ENCODE measurements around the gene DUSP28.
A peak's percentile ranks its signal among the peaks of the same experiment; 100 is the strongest.
"Not testable (repeated sequence)": the region's sequence is repeated elsewhere in the genome, so short reads cannot be mapped to it uniquely, and the experiment has no call there.

The DUSP28 gene

DNA sequence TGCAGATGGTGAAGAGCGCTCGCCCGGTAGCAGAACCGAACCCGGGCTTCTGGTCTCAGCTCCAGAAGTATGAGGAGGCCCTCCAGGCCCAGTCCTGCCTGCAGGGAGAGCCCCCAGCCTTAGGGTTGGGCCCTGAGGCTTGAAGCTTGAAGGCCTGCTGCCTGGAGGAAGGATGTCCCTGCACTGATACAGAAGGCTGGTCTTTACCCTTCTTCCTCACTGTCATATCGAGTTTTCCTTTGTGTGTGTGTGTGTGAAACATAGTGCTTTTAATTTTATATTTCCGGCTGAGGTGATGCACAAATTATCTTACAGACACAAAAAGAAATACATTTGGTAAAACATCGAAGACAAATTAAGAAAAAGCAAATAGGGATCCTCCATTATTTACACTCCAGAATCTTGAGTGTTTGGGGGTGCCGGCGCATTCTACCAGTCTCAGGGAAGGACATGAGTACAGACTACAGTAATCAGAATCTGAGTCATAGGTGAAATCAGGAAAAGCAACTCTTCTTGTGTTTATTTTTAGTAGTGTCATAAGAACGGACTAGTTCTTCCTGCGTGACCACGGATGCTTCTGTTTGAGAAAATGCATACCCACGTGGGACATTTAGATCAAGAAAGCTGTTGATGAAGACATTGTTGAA lies 1.3 kb downstream of the DUSP28 start:
- DNase-seq = peak; percentile 54

DNA sequence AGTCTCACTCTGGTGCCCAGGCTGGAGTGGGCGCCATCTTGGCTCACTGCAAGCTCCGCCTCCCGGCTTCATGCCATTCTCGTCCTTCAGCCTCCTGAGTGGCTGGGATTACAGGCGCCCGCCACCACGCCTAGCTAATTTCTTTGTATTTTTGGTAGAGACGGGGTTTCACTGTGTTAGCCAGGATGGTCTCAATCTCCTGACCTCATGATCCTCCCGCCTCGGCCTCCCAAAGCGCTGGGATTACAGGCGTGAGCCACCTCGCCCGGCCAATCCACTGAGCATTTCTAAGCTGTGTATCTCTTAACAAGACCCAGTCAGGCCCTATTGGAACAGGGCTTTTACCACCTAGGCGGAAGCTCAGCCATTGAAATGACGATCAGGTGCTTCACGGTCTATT lies 3.1 kb downstream of the DUSP28 start:
- not testable (repeated sequence) for DNase-seq

DNA sequence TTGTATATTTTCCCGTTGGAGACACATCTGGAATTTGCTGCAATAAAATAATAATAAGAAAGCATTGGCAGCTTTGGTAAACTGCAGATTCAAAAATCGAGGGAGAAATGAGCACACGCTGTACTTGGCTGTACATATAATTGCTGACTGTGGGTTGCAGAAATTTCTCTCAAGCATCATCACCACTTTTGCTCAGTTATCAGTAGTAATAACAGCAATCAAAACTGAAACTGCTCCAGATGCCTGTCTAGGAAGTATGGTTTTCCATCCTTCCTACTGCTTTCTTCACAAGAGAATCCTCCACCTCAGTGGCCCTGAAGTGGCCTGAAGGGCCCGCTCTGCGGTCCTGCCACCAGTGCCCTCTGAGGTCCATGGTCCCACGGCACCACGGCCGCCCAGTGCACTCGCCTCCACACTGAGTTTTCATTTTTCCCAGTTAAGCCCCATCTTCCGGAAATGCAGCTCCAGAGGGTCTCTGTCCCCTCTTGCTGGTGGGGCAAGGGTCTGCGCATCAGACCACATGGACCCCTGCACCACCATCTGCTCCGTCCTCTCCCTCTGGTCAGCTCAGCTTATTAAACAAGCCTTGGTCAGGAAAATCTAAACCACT lies 3.9 kb downstream of the DUSP28 start:
- DNase-seq = no peak

DNA sequence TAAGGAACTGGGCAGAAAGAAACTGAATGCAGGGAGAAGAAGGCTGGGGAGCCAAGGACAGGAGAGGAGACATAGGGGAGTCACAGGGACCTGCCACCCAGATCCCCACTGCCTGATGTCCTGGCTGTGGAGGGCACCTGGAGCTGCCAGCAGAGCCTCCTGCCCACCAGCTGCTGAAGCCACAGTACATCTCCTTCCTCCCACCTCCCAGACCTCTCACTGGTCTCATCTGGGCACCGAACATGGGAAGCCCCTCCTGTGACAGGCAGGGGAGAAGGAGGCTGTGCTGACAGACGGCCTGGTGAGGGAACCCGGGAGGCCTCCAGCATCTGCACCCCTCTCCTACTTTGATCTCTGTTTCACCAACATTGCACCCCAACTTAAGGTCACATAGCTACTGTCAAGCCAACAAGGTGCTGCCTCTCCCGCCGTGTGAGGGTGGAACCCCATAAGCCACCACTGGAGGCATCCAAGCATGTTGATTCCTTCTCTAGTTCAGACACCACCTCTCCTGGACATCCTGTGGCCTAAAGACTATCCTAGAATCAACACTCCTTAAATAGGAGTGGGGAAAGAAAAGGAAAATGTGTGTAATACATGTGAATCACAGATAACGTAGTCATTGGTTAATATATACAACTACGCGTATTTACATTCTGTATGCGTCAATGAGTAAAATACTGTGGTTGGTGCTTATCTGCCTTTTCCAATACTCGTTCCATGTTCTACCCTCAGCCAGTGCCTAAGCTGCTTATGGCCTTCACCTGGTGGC lies 4.6 kb downstream of the DUSP28 start:
- peak; percentile 84 for DNase-seq

DNA sequence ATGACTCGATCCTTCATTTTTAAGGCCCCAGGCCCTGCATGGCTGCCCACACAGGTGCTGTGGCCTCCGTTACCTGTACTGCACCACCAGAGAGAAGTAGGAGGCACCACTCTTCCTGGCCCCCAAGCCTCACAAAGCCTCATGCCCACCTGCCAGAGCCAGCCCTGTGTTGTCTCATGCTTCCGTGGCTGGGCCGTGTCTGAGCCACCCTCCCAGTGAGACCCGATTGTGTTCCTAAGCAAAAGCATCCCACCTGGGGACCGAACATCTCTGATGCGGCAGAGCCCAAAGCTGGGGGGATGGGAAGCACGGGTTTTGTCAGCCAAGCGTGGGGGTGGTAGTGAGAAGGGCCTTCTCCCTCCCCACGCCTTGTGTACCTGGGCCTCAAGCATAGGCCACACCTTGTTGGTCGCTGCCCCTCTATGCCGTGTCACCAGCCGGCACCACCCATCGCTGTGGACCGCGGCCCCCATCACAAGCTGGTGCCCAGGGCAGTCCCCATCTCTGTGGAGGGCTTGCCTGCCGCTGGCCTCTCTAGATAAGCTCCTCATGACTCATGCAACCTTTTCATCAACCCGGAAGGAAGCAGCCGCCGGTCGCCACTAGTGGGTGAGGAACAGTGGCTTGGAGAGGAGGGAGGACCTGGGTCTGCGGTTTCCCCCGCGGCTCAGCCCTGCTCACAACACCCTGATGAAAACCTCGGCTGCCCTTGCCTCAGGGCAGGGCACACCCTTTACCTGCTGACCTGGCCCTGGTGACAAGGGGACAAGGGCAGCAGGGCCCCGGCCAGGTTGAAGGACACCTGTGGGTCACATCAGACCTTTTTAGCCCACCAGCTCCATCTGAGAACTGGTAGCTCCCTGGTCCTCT lies 5.4 kb downstream of the DUSP28 start:
- DNase-seq = peak; percentile 97

DNA sequence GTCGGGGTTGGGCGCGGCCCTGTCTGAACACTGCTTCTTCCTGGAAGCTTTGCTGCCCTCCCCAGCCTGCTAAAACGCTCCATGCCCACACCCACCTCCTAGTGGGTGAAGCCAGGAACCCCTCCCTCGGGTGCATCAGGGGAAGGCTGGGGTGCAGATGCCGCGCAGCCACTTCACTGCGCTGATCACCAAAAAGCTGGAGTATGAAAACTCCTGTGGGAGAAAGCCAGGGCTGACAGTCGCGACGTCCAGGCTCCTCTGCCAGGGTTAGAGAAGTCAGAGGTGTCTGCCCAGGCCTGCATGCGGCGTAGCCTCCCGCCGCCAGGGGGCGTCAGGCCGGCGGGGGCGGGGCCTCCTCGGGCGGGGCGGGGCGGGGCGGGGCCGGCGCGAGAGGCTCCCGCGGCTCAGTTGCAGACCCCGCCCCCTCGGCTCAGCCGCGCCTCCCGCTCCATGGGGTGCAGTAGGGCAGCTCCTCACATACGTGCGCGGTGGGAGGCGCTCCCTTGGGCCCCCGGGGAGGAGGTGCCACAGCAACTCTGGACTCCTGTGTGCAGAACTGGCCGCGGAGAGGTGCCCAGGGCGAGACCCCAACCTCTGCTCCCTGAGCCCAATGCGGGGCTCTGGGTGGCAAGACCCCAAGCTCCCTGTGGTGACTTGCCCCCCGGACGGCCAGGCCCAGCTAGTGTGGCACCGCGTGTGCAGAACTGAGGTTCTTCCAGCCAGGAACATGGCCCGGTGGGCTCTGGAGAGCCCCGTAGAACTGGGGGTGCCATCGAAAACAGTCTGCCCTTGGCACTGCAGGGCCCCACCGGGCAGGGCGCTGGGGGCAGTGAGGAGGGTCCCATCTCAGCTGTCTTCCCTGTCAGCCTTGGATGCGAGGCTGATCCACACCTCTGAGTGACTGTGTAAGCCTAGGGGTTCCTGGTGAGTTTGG lies 6.3 kb downstream of the DUSP28 start:
- peak; percentile 91 for DNase-seq

DNA sequence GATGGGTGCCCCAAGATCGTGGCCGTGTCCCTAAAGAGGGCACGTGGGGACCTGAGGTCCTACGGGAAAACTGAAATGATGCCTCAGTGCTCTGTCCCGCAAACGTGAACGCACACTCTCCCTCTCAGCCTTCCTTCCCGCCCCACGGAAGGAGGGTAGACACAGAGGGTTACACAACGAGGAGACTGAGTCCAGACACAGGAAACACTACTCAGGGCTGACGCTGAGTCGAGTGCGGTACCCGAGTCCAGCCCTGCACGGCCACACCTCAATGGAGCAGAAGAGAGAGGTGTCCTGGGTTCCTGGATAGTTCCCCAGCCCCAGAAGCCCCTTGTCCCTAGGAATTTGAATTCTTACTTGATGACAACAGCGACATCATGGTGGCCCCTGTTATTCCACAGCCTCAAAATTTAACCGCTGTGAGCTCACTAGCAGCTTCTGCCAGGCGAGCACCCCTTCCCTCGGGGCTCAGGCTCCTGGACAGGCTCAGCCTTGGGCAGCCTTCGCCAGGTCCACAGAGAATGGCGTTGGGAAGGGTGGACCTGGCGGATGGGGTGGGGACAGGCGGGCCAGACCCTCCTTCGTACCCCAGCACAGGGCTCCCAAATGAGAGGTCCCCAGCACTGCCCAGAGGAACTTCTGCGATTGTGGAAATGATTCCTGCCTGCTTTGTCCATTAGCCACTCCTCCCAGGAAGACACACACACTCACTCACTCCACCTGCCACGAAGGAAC lies 7.1 kb downstream of the DUSP28 start:
- no peak for DNase-seq

DNA sequence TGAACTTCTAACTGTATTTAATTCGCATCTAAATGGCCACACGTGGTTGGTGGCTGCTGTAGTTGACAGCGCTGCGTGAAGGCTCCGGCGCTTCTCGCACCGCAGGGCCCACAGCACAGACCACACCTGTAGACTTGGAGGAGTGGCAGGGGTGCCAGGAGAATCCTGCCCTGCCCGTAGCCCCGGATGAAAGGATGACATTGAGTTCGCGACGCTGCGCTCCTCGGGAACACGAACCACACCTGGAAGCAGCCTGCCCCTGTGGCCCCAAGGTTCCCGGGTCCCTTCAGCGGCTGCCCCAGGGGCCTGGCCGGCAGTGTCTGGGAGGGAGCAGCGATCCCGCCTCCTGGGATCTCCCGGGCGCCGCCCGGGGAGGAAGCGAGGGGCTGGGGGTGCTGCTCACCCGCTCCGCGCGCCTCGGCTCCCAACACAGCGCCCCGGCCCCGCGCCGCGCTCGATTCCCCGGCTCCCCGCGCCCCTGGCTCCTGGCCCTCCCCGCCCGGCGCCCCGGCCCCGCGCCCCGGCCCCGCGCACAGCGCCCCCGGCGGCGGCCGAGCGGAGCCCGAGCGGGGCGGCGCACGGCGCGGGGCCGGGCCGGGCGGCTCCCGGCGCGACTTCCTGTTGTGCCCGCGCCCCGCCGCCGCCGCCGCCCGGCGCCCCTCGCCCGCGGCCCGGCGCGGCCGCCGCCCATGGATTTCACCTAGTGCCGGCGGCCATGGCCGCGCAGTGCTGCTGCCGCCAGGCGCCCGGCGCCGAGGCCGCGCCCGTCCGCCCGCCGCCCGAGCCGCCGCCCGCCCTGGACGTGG lies 7.9 kb downstream of the DUSP28 start, which contains the start of gene RNPEPL1:
Gene RNPEPL1 (plus strand): TSS at position 613 of the 806 bp plus-strand sequence. CDS start 103 bp downstream, at position 716.
- peak; percentile 74 for DNase-seq

DNA sequence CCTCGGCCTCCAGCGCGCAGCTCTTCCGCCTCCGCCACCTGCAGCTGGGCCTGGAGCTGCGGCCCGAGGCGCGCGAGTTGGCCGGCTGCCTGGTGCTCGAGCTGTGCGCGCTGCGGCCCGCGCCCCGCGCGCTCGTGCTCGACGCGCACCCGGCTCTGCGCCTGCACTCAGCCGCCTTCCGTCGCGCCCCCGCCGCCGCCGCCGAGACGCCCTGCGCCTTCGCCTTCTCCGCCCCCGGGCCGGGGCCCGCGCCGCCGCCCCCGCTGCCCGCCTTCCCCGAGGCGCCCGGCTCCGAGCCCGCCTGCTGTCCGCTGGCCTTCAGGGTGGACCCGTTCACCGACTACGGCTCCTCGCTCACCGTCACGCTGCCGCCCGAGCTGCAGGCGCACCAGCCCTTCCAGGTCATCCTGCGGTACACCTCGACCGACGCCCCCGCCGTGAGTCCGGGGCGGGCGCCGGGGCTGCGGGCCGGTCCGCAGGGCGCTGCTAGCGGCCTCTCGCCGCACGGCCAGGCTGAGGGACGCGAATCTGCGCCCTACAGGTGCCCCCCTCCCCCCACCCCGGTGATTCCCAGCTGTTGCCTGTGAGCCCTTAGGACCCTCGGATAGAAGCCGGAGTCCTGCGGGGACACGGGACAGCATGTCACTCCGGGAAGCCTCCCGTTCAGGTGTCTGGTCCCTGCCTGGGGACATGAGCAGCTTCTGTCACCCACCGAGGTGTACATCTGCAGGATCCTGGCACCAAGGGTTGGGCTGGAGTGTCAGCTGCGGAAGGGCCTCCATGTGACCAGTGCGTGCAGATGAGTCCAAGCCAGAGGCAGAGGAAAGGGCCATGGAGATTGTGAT lies 8.7 kb downstream of the DUSP28 start:
- DNase-seq = peak; percentile 54

DNA sequence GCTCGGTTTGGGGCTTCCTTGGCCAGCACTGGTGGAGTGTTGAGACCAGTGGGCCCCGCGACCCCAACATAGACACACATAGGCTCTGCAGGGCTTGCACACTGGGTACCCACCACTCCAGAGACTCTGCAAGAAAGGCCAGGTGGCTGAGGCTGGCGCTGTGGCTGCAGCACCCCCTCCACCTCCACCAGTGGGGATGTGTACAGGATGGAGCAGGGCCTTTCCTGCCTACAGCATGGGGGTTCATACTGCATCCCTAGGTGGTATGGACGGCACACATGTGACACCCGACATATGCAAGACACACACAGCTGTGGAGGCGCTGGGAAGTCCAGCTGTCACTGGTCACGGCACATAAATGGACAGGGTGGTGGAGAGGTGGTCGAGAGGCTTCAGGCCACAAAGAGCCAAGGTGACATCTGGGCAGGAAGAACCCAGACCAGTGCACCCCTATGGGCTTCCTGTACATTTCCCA lies 9.4 kb downstream of the DUSP28 start:
- no peak for DNase-seq

DNA sequence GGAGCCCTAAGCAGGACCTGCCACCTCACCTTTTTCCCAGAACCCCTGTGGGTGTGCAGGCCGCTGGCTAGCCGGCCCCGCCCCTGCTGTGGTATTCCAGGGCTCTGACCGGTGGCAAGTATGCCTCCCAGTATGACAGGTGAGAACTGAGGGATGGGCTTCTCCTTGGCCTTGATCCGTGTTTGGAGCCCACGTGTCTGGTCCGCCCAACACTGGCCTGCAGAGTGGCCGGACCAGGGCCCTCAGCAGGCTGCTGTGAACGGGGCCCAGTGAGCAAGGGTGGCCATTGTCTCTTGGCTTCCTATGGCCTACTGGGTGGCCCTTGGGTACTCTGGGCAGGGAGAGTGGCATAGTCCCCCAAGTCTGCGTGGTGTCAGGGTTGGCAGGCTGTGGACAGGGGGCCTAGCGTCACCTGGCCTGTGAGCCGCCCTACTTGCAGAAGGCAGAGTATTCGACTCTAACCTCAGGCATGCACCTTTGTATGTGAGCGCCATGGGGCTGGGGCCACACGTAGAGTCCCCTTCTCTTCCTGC lies 9.9 kb downstream of the DUSP28 start:
- DNase-seq = no peak

DNA sequence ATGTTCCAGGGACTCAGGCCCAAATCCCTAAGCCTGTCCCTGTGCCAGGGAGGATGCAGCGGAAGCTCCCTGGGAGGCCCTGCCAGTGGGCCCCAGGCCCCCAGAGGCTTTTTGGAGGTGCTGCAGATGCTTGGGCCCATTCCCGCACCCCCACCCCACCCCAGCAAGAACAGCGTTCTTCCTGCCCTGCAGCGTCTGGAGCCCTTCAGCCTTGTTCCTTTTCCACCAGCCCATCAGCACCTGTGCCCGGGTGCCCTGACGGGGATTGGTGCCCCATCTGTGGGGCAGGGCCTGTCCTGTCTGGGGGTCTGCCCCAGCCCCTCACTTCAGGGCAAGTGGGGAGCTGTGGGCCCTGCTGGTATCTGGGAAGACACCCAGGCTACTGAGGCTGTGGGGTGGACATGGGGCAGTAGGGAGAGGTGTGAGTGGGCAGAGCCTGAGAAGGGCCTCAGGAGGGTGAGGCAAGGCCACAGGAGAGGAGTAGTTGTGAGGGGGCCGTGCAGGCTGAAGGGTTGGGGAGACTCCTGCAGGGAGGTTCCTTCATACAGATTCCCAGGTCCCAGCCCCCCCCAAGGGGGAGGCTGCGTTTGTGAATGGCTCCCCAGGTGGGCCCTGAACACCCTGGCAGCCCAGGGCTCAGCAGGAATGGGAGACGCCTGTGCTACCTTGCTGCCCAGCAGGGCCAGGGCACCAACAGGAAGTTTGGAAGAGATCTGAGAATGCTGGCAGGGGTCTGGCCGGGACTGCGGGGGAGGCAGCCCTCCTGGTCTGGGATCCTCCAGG lies 10.6 kb downstream of the DUSP28 start:
- DNase-seq = no peak

DNA sequence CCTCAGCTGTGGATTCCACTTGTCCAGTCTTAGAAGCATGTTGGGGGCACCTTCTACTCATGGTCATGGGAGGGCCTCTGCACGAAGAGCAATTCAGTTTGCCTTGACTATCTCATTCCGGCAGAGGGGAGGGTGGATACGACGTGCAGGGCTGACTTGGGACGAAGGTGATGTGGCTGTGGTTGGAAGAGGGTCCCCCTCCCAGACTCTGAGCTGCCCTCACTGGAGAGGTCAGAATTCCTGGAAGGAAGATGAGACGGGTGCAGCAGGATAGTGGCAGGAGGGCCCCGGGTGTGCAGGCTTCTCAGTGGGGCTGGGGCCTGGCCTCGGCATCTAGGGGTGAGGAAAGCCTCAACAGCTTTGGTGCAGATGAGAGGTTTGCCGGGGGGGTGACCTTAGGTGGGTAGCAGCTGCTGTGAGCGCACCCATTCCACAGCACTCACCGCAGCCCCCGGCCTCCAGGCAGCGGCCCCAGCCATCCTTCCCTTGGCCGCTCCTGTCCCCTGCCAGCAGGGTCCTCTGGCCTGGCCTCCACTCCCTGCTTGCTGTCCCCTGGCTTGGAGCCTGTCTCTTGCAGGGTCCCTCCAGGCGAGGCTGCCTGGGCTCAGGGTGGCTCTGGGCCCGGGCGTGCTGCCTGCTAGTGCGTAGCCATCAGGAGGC lies 11.3 kb downstream of the DUSP28 start:
- no peak for DNase-seq

DNA sequence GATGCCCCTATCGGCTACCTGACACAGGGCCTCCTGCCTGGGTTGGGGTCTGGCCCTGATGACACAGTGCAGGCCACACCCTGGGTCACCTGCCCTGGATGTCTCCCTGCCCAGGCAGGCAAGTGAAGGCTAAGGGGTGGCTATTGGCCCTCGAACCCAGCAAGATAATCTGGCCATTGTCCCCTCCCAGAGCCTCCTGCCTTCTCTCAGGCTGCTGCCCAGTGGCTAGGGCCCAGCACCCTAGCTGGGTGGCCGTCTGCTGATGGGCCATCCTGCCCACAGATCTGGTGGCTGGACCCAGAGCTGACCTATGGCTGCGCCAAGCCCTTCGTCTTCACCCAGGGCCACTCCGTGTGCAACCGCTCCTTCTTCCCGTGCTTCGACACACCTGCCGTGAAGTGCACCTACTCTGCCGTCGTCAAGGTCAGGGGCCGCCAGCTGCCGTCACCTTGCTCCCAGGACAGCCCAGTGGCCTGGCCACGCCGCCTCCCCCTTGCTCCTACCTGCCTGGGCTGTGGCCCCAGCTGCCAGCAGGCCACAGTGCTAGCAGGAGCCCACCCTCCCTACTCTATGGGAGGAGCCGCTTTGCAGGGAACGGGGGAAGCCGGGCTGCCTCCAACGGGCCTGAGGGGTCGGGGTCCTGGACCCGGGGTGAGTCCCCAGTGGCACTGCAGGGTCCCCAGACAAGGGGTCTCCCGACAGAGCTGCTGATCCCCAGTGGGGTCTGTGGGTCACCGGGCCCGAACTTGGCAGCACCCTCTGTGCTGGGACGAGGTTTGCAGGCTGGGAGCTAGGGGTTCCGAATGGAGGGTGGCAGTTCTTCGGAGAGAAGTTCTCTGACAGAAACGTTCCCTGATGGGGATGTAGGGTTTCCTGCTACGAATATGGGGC lies 12.2 kb downstream of the DUSP28 start:
- no peak for DNase-seq

DNA sequence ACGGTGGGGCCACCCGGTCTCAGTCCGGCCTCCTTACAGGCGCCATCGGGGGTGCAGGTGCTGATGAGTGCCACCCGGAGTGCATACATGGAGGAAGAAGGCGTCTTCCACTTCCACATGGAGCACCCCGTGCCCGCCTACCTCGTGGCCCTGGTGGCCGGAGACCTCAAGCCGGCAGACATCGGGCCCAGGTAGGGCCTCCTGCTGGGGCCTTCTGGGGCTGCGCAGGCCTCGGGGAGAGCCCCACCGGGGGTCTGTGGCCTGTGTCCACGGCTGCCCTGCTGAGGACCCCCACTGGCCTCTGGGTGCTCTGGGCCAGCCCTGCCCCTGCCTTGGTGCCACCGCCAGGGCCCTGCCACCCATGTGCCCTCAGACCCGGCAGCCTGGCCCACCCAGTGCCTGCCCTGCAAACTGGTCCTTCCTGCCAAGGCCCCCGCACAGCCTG lies 12.9 kb downstream of the DUSP28 start:
- no peak for DNase-seq
